CD14-positive monocyte (primary cell): ENCODE data around the gene INPP5K. TPM values are rescaled to one million over a fixed set of nuclear protein-coding genes. Genes with fewer than 3 reads are reported as not detected.

Experiments
- DNase-seq, 3 donors: peaks; one replicate each; pipeline ENCODE4 v3.0.0-alpha.2; 2011 to 2022
- H2AFZ ChIP-seq: 2 replicates; pipeline ENCODE4 v1.6.0; 2012; ENCODE audit warnings: mild to moderate bottlenecking, low read depth, low read length, inconsistent platforms; ENCODE audit not compliant: insufficient read depth, poor library complexity, severe bottlenecking
- H3K27ac ChIP-seq, 2 donors: 1 replicate in 1 of 2; 2 replicates in 1 of 2; pipeline ENCODE4 v1.5.1; 2012 to 2013; ENCODE audit warnings: low read length in 2 of 2, control low read depth in 1 of 2, inconsistent platforms in 1 of 2, low read depth in 1 of 2, mild to moderate bottlenecking in 1 of 2
- H3K27me3 ChIP-seq, 2 donors: one replicate each; pipeline versions ENCODE4 v1.6.0 to v1.6.1; 2011 to 2013; ENCODE audit warnings: low read length in 2 of 2; ENCODE audit not compliant: control insufficient read depth in 2 of 2, insufficient read depth in 2 of 2
- H3K36me3 ChIP-seq, 2 donors: replicated peaks in 1 of 2; 1 replicate in 1 of 2; 2 replicates in 1 of 2; pipeline versions ENCODE4 v1.5.1 to v1.6.1; 2012 to 2013; ENCODE audit warnings: low read length in 2 of 2, control low read depth in 1 of 2, inconsistent platforms in 1 of 2, mild to moderate bottlenecking in 1 of 2; ENCODE audit not compliant: insufficient read depth in 2 of 2, control insufficient read depth in 1 of 2
- H3K4me1 ChIP-seq, 2 donors: 1 replicate in 1 of 2; 2 replicates in 1 of 2; pipeline versions ENCODE4 v1.5.1 to v1.6.1; 2012 to 2013; ENCODE audit warnings: low read length in 2 of 2, control low read depth in 1 of 2, inconsistent platforms in 1 of 2, mild to moderate bottlenecking in 1 of 2, moderate library complexity in 1 of 2; ENCODE audit not compliant: insufficient read depth in 2 of 2, control insufficient read depth in 1 of 2
- H3K4me2 ChIP-seq: replicated peaks from 2 replicates; pipeline ENCODE3; 2012; ENCODE audit warnings: low read length, moderate library complexity, mild to moderate bottlenecking; ENCODE audit not compliant: poor library complexity, severe bottlenecking; ENCODE audit errors: extremely low read depth
- H3K4me3 ChIP-seq, 3 experiments: fragments of 200-600 bp in 1 of 3; sonication (generic) in 1 of 3; replicated peaks in 1 of 3; 1 replicate in 2 of 3; 2 replicates in 1 of 3; pipeline ENCODE4 v1.5.1; 2011 to 2013; ENCODE audit warnings: low read length in 3 of 3, mild to moderate bottlenecking in 3 of 3, control low read depth in 2 of 3, low read depth in 2 of 3, inconsistent platforms in 1 of 3, moderate library complexity in 1 of 3
- H3K79me2 ChIP-seq: 2 replicates; pipeline ENCODE4 v1.6.0; 2012; ENCODE audit warnings: mild to moderate bottlenecking, control low read depth, inconsistent platforms, low read length, moderate library complexity; ENCODE audit not compliant: insufficient read depth
- H3K9ac ChIP-seq: 2 replicates; pipeline ENCODE4 v1.6.0; 2017; ENCODE audit warnings: low read length, mild to moderate bottlenecking; ENCODE audit not compliant: insufficient read depth, poor library complexity, severe bottlenecking
- H3K9me3 ChIP-seq, 2 donors: replicated peaks in 1 of 2; 1 replicate in 1 of 2; 2 replicates in 1 of 2; pipeline versions ENCODE4 v1.5.1 to v1.6.1; 2012 to 2013; ENCODE audit warnings: low read length in 2 of 2, control low read depth in 1 of 2; ENCODE audit not compliant: control insufficient read depth in 1 of 2, insufficient read depth in 1 of 2
- H4K20me1 ChIP-seq: 2 replicates; pipeline ENCODE4 v1.6.0; 2012; ENCODE audit warnings: mild to moderate bottlenecking, low read length, control low read depth, moderate library complexity; ENCODE audit not compliant: insufficient read depth
- H3K27ac Mint-ChIP-seq, 7 donors: one replicate each; pipeline ENCODE4 v1.8.0; 2020; ENCODE audit warnings: mild to moderate bottlenecking in 7 of 7, mixed read lengths in 7 of 7, moderate library complexity in 6 of 7, inconsistent platforms in 2 of 7
- H3K27me3 Mint-ChIP-seq, 3 donors: one replicate each; pipeline ENCODE4 v1.8.0; 2021 to 2022; ENCODE audit warnings: low read depth in 3 of 3, mild to moderate bottlenecking in 3 of 3, mixed read lengths in 3 of 3, moderate library complexity in 3 of 3, inconsistent platforms in 1 of 3
- H3K36me3 Mint-ChIP-seq, 2 donors: one replicate each; pipeline ENCODE4 v1.8.0; 2020; ENCODE audit warnings: mixed read lengths in 2 of 2, inconsistent platforms in 1 of 2, mild to moderate bottlenecking in 1 of 2
- H3K4me1 Mint-ChIP-seq: one replicate; pipeline ENCODE4 v1.8.0; 2020; ENCODE audit warnings: mild to moderate bottlenecking, mixed read lengths
- H3K4me3 Mint-ChIP-seq, 2 donors: one replicate each; pipeline ENCODE4 v1.8.0; 2020; ENCODE audit warnings: mild to moderate bottlenecking in 2 of 2, mixed read lengths in 2 of 2, moderate library complexity in 1 of 2
- H3K9me3 Mint-ChIP-seq, 7 donors: one replicate each; pipeline ENCODE4 v1.8.0; 2020 to 2022; ENCODE audit warnings: mixed read lengths in 7 of 7, mild to moderate bottlenecking in 6 of 7, moderate library complexity in 6 of 7, inconsistent platforms in 2 of 7
- WGBS: methylation state at CpG from one replicate; pipeline ENCODE4 v1.1.5; 2013; ENCODE audit warnings: missing lambda C conversion rate; ENCODE audit not compliant: insufficient coverage; 5-methylcytosine and 5-hydroxymethylcytosine counted together
- intact Hi-C, 2 donors: fragments of 100-400 bp; cut with micrococcal nuclease; formaldehyde crosslinking; loops; one replicate each; pipeline versions ENCODE4 v1.15.0 to v1.15.1; 2023
- polyA plus RNA-seq, 3 donors: library from polyadenylated mRNA; depleted of rRNA in 1 of 3; unstranded in 2 of 3; stranded (reverse) in 1 of 3; fragments of 300-500 nt in 2 of 3; fragments of >200 nt in 1 of 3; fragmentation: Illumina TruSeq in 2 of 3; gene quantifications; 1 replicate in 2 of 3; 2 replicates in 1 of 3; pipeline ENCODE4 v1.2.3, GENCODE V29; 2012 to 2021
- TF ChIP-seq, protein P1 (sequence below): fragments of 200-600 bp; IDR thresholded peaks from one replicate; pipeline ENCODE4 v1.8.0; 2022; ENCODE audit warnings: antibody characterized with exemption, mild to moderate bottlenecking

Gene INPP5K
- polyA plus RNA-seq, 3 donors = 50.3 to 58.7 (median 53.0) TPM

DNA sequence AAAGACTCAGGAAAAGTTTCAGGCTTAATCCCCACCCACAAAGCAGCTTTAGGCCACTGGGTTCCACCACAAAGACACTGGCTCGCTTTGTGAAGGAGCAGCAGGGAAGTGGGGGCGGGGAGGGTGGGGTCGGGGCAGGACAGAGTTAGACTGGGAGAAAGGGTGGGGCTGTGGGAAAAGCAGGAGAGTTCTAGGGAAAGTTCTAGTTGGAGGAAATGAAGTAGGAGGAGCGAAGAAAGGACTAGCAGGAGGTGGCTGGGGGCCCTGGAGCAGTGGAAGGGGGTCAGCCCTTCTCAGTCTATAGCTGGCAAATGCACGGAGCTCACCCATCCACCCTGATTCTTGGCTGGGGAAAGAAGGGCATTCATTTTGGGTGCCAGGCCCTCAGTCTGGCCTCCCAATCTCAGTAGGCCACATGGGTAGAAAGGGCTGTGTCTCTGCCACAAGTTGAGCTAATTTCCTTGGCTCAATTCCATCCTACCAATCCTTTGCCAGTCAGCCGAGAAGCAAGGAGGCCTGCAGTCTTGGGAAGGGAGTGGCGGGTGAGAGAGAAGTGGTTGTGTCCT lies 4.6 kb downstream of the INPP5K start:
- peaks cover 31% of the 10 kb centered on the region for H3K79me2 ChIP-seq
- Mint-ChIP-seq H3K4me1 (peaks cover 23% of the 10 kb centered on the region), H3K4me3 (no peak overlapping the region), H3K9me3 (no peaks in the 10 kb centered on the region), H3K36me3 (peaks cover 66 to 76% of the 10 kb centered on the region in 2 donors), H3K27me3 (peaks cover 0 to 2% (median 0%) of the 10 kb centered on the region in 3 donors), H3K27ac (peak overlapping the region in 1 of 7 donors; percentile 48)
- TF ChIP-seq, protein P1, sequence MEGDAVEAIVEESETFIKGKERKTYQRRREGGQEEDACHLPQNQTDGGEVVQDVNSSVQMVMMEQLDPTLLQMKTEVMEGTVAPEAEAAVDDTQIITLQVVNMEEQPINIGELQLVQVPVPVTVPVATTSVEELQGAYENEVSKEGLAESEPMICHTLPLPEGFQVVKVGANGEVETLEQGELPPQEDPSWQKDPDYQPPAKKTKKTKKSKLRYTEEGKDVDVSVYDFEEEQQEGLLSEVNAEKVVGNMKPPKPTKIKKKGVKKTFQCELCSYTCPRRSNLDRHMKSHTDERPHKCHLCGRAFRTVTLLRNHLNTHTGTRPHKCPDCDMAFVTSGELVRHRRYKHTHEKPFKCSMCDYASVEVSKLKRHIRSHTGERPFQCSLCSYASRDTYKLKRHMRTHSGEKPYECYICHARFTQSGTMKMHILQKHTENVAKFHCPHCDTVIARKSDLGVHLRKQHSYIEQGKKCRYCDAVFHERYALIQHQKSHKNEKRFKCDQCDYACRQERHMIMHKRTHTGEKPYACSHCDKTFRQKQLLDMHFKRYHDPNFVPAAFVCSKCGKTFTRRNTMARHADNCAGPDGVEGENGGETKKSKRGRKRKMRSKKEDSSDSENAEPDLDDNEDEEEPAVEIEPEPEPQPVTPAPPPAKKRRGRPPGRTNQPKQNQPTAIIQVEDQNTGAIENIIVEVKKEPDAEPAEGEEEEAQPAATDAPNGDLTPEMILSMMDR = no peak
- no peak overlapping the region for H3K4me3 ChIP-seq
- no peak overlapping the region for H3K4me2 ChIP-seq
- intact Hi-C loops = no loop called here
- no peak overlapping the region for H3K27ac ChIP-seq
- no peaks in the 10 kb centered on the region for H3K9me3 ChIP-seq
- H4K20me1 ChIP-seq = peaks cover 69% of the 10 kb centered on the region
- no peak overlapping the region for H3K9ac ChIP-seq
- peaks cover 53 to 72% of the 10 kb centered on the region in 2 donors for H3K36me3 ChIP-seq
- WGBS = 80% methylated on average over 3 of the region's 7 CpGs
- H3K27me3 ChIP-seq = no peaks in the 10 kb centered on the region
- no peak overlapping the region for H2AFZ ChIP-seq
- DNase-seq = no peak
- peaks cover 14 to 24% of the 10 kb centered on the region in 2 donors for H3K4me1 ChIP-seq

DNA sequence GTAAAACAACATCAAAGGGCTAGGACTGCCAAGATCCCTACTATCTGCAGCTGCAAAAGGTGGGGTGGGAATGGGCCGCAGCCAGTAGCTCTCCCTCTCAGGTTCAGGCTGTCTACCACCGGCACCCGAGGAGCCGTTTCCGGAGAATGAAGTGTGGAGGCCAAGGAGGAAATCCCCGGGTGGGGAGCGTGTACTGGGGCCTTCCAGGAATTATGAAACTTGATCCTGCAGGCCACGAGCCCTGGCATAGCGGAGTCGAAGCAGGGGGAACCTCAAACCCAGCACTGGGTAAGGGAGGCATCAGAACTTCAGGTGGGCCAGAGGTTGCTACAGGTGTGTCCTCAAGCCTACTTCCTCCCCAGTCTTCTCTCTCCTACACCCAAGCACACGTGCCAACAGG lies 5.1 kb downstream of the INPP5K start:
- Mint-ChIP-seq H3K9me3 (no peaks in the 10 kb centered on the region), H3K4me3 (no peak overlapping the region), H3K36me3 (peaks cover 72 to 81% of the 10 kb centered on the region in 2 donors), H3K27me3 (peaks cover 0 to 2% (median 2%) of the 10 kb centered on the region in 3 donors), H3K27ac (peak overlapping the region in 1 of 7 donors; percentile 31), H3K4me1 (peaks cover 23% of the 10 kb centered on the region)
- H3K27ac ChIP-seq = no peak overlapping the region
- no peak overlapping the region for H3K9ac ChIP-seq
- no peaks in the 10 kb centered on the region for H3K9me3 ChIP-seq
- H2AFZ ChIP-seq = no peak overlapping the region
- intact Hi-C loops = no loop called here
- peaks cover 68% of the 10 kb centered on the region for H4K20me1 ChIP-seq
- peaks cover 29% of the 10 kb centered on the region for H3K79me2 ChIP-seq
- TF ChIP-seq, protein P1 = no peak
- no peak for DNase-seq
- H3K27me3 ChIP-seq = no peaks in the 10 kb centered on the region
- H3K36me3 ChIP-seq = peaks cover 59 to 77% of the 10 kb centered on the region in 2 donors
- no peak overlapping the region for H3K4me3 ChIP-seq
- no peak overlapping the region for H3K4me2 ChIP-seq
- WGBS = 88% methylated on average over 5 of the region's 11 CpGs
- H3K4me1 ChIP-seq = peaks cover 14 to 23% of the 10 kb centered on the region in 2 donors
